Keratinocyte (primary cell): ENCODE data around the gene PPARGC1A. TPM values are rescaled to one million over a fixed set of nuclear protein-coding genes. Genes with fewer than 3 reads are reported as not detected.

ENCODE experiments used
- DNase-seq: peaks from one replicate; pipeline ENCODE4 v3.0.0-alpha.2; 2011; ENCODE audit warnings: low read depth, missing footprints, low spot score
- FAIRE-seq: peaks from 2 replicates; lab custom pipeline; 2011; peaks lifted over from hg19 to GRCh38; lab: Jason Lieb, UNC
- H2AFZ ChIP-seq: 2 replicates; pipeline ENCODE4 v1.6.0; 2012; ENCODE audit warnings: low read length, control low read depth, inconsistent platforms; ENCODE audit not compliant: control insufficient read depth
- H3K27ac ChIP-seq: 2 replicates; pipeline ENCODE4 v1.5.1; 2011; ENCODE audit warnings: low read length; ENCODE audit not compliant: control insufficient read depth, insufficient read depth
- H3K27me3 ChIP-seq: 3 replicates; pipeline ENCODE4 v1.6.0; 2011; ENCODE audit warnings: low read length; ENCODE audit not compliant: control insufficient read depth, insufficient read depth; ENCODE audit errors: extremely low read depth
- H3K36me3 ChIP-seq, 2 experiments: 2 replicates in 1 of 2; 3 replicates in 1 of 2; pipeline ENCODE4 v1.5.1; 2011; ENCODE audit warnings: low read length in 2 of 2, mild to moderate bottlenecking in 1 of 2; ENCODE audit not compliant: control insufficient read depth in 2 of 2, insufficient read depth in 2 of 2; ENCODE audit errors: extremely low read depth in 1 of 2
- H3K4me1 ChIP-seq: 3 replicates; pipeline ENCODE4 v1.5.1; 2011; ENCODE audit warnings: low read length; ENCODE audit not compliant: control insufficient read depth, insufficient read depth; ENCODE audit errors: extremely low read depth
- H3K4me2 ChIP-seq: 3 replicates; pipeline ENCODE4 v1.6.0; 2011; ENCODE audit warnings: low read depth, low read length; ENCODE audit not compliant: control insufficient read depth, insufficient read depth; ENCODE audit errors: extremely low read depth
- H3K4me3 ChIP-seq, 3 experiments: fragments of 200-600 bp in 1 of 3; sonication (generic) in 1 of 3; 2 replicates in 2 of 3; 3 replicates in 1 of 3; pipeline ENCODE4 v1.5.1; 2011 to 2016; ENCODE audit warnings: low read length in 3 of 3, mild to moderate bottlenecking in 3 of 3, control low read depth in 2 of 3, inconsistent platforms in 1 of 3, low read depth in 1 of 3, mixed read lengths in 1 of 3, mixed run types in 1 of 3, moderate library complexity in 1 of 3; ENCODE audit not compliant: control insufficient read depth in 2 of 3, insufficient read depth in 2 of 3; ENCODE audit errors: extremely low read depth in 1 of 3
- H3K79me2 ChIP-seq: 2 replicates; pipeline ENCODE4 v1.6.0; 2012; ENCODE audit warnings: low read length; ENCODE audit not compliant: control insufficient read depth, insufficient read depth
- H3K9ac ChIP-seq: 3 replicates; pipeline ENCODE4 v1.6.0; 2011; ENCODE audit warnings: low read length; ENCODE audit not compliant: control insufficient read depth, insufficient read depth; ENCODE audit errors: extremely low read depth
- H3K9me1 ChIP-seq: 3 replicates; pipeline ENCODE4 v1.6.0; 2011; ENCODE audit warnings: low read length; ENCODE audit not compliant: control insufficient read depth, insufficient read depth; ENCODE audit errors: extremely low read depth
- H3K9me3 ChIP-seq: 2 replicates; pipeline ENCODE4 v1.5.1; 2012; ENCODE audit warnings: low read depth, low read length; ENCODE audit not compliant: control insufficient read depth
- H4K20me1 ChIP-seq: 3 replicates; pipeline ENCODE4 v1.6.0; 2011; ENCODE audit warnings: low read length; ENCODE audit not compliant: control insufficient read depth, insufficient read depth; ENCODE audit errors: extremely low read depth
- EZH2 ChIP-seq: IDR thresholded peaks from one replicate; pipeline ENCODE4 v1.6.1; 2012; ENCODE audit warnings: inconsistent platforms, mild to moderate bottlenecking, low read length, moderate library complexity
- dilution Hi-C: fragments of 300-500 bp; cut with MboI; formaldehyde crosslinking; loops from one replicate; pipeline ENCODE4 v1.7.0; 2020; ENCODE audit warnings: low sequenced_read_pairs; ENCODE audit not compliant: extremely low pct_ligation_motif_present
- polyA plus RNA-seq, 5 experiments: library from polyadenylated mRNA; depleted of rRNA in 3 of 5; stranded (reverse) in 3 of 5; stranded (forward) in 1 of 5; unstranded in 1 of 5; fragments of >200 nt; gene quantifications; 1 replicate in 1 of 5; 2 replicates in 3 of 5; 3 replicates in 1 of 5; pipeline versions ENCODE4 v1.2.1 to v1.2.3, GENCODE V29; 2011 to 2012; ENCODE audit warnings: missing spikeins in 2 of 5, low read depth in 1 of 5, low replicate concordance in 1 of 5
- TF ChIP-seq, protein P1 (sequence below), 3 experiments: IDR thresholded peaks in 1 of 3; conservative IDR thresholded peaks in 1 of 3; optimal IDR thresholded peaks in 1 of 3; 2 replicates in 2 of 3; 3 replicates in 1 of 3; pipeline versions ENCODE3 to v1.5.1; 2011; ENCODE audit warnings: low read length in 3 of 3, mild to moderate bottlenecking in 3 of 3, moderate library complexity in 2 of 3, control low read depth in 1 of 3, inconsistent platforms in 1 of 3; ENCODE audit not compliant: insufficient read depth in 2 of 3; ENCODE audit errors: extremely low read depth in 1 of 3

The PPARGC1A gene
- polyA plus RNA-seq, 1 donor (not counting 4 experiments of a cell fraction or from before 2014, with no cell fraction given), result 0.18 TPM

GRCh38 chr4:23762551-23762950 lies 127.3 kb downstream of the PPARGC1A start:
- FAIRE-seq, result no peak
- Histone ChIP-seq H3K9me3 (no peaks in the 10 kb centered on the region), H3K4me1 (no peaks in the 10 kb centered on the region), H3K9me1 (no peaks in the 10 kb centered on the region), H3K4me2 (no peak overlapping the region), H3K27me3 (no peaks in the 10 kb centered on the region), H4K20me1 (no peaks in the 10 kb centered on the region), H3K36me3 (no peaks in the 10 kb centered on the region), H2AFZ (no peak overlapping the region), H3K4me3 (no peak overlapping the region), H3K79me2 (no peaks in the 10 kb centered on the region), H3K27ac (no peak overlapping the region), H3K9ac (no peak overlapping the region)
- no peak for TF ChIP-seq EZH2
- dilution Hi-C loops, result no loop called here
- no peak for DNase-seq

- no peak overlapping the region for H3K4me2 ChIP-seq
Measured at GRCh38 chr4:23759066-23759465, 130.8 kb downstream of the PPARGC1A start.

More at GRCh38 chr4:23759066-23759465, 130.8 kb downstream of the PPARGC1A start:
- Histone ChIP-seq H3K9ac (no peak overlapping the region), H2AFZ (no peak overlapping the region), H3K4me3 (no peak overlapping the region), H4K20me1 (no peaks in the 10 kb centered on the region), H3K9me3 (no peaks in the 10 kb centered on the region), H3K79me2 (no peaks in the 10 kb centered on the region), H3K27me3 (no peaks in the 10 kb centered on the region), H3K27ac (no peak overlapping the region), H3K4me1 (no peaks in the 10 kb centered on the region), H3K36me3 (no peaks in the 10 kb centered on the region), H3K9me1 (no peaks in the 10 kb centered on the region)
- dilution Hi-C loops, result no loop called here
- TF ChIP-seq, protein P1, sequence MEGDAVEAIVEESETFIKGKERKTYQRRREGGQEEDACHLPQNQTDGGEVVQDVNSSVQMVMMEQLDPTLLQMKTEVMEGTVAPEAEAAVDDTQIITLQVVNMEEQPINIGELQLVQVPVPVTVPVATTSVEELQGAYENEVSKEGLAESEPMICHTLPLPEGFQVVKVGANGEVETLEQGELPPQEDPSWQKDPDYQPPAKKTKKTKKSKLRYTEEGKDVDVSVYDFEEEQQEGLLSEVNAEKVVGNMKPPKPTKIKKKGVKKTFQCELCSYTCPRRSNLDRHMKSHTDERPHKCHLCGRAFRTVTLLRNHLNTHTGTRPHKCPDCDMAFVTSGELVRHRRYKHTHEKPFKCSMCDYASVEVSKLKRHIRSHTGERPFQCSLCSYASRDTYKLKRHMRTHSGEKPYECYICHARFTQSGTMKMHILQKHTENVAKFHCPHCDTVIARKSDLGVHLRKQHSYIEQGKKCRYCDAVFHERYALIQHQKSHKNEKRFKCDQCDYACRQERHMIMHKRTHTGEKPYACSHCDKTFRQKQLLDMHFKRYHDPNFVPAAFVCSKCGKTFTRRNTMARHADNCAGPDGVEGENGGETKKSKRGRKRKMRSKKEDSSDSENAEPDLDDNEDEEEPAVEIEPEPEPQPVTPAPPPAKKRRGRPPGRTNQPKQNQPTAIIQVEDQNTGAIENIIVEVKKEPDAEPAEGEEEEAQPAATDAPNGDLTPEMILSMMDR (optimal IDR thresholded peaks at IDR 0.05 in 1 of 3, IDR thresholded peaks at IDR 0.05 in 1 of 3, conservative IDR thresholded peaks at IDR 0.05 in 1 of 3; ENCODE audit: extremely low read depth in 1 of 3, insufficient read depth in 2 of 3, low read length in 3 of 3), result no peak
- TF ChIP-seq EZH2, result no peak
- FAIRE-seq (no peak), DNase-seq (no peak)
